Neuronal stem cell (in vitro differentiated cells): ENCODE measurements around the gene TMEM203.
A peak's percentile ranks its signal among the peaks of the same experiment; 100 is the strongest.

Experiments used
- DNase-seq: peaks from one replicate; pipeline ENCODE4 v3.0.0-alpha.2; 2013; ENCODE audit warnings: low spot score
- H2AFZ ChIP-seq: one replicate; pipeline ENCODE4 v1.6.1; 2013; ENCODE audit warnings: mild to moderate bottlenecking, low read length, inconsistent platforms
- H2AK5ac ChIP-seq: 2 replicates; pipeline ENCODE4 v1.6.1; 2013; ENCODE audit warnings: low read depth, mild to moderate bottlenecking, inconsistent platforms, low read length, moderate library complexity, mixed read lengths
- H2BK120ac ChIP-seq: 2 replicates; pipeline ENCODE4 v1.6.1; 2013; ENCODE audit warnings: low read depth, mild to moderate bottlenecking, inconsistent platforms, low read length, moderate library complexity, mixed read lengths
- H2BK12ac ChIP-seq: one replicate; pipeline ENCODE4 v1.6.1; 2013; ENCODE audit warnings: low read length, inconsistent platforms
- H2BK15ac ChIP-seq: 2 replicates; pipeline ENCODE4 v1.6.1; 2013; ENCODE audit warnings: mild to moderate bottlenecking, low read length, inconsistent platforms, mixed read lengths
- H2BK5ac ChIP-seq: one replicate; pipeline ENCODE4 v1.6.1; 2013; ENCODE audit warnings: inconsistent platforms, mild to moderate bottlenecking, low read length, moderate library complexity
- H3K14ac ChIP-seq: one replicate; pipeline ENCODE4 v1.6.1; 2013; ENCODE audit warnings: low read length, inconsistent platforms
- H3K18ac ChIP-seq: 2 replicates; pipeline ENCODE4 v1.6.1; 2013; ENCODE audit warnings: low read length, inconsistent platforms
- H3K23ac ChIP-seq: 2 replicates; pipeline ENCODE4 v1.6.1; 2013; ENCODE audit warnings: low read depth, mild to moderate bottlenecking, mixed read lengths, low read length, inconsistent platforms; ENCODE audit not compliant: poor library complexity
- H3K27ac ChIP-seq: replicated peaks from 3 replicates; pipeline ENCODE4 v1.5.1; 2013; ENCODE audit warnings: low read length, inconsistent platforms
- H3K27me3 ChIP-seq, 3 experiments: 2 replicates each; pipeline ENCODE4 v1.6.1; 2013; ENCODE audit warnings: low read length in 3 of 3, mild to moderate bottlenecking in 2 of 3, inconsistent platforms in 1 of 3, low read depth in 1 of 3, mixed read lengths in 1 of 3, moderate library complexity in 1 of 3; ENCODE audit not compliant: control insufficient read depth in 3 of 3, insufficient read depth in 3 of 3
- H3K36me3 ChIP-seq, 2 donors: replicated peaks in 1 of 2; 2 replicates each; pipeline ENCODE4 v1.6.1; 2013; ENCODE audit warnings: low read length in 2 of 2; ENCODE audit not compliant: control insufficient read depth in 2 of 2, insufficient read depth in 2 of 2
- H3K4ac ChIP-seq: 2 replicates; pipeline ENCODE4 v1.6.1; 2013; ENCODE audit warnings: inconsistent platforms, mild to moderate bottlenecking, low read length, moderate library complexity
- H3K4me1 ChIP-seq, 2 donors: 1 replicate in 1 of 2; 2 replicates in 1 of 2; pipeline ENCODE4 v1.6.1; 2013; ENCODE audit warnings: low read length in 2 of 2, low read depth in 1 of 2; ENCODE audit not compliant: control insufficient read depth in 2 of 2, insufficient read depth in 1 of 2
- H3K4me2 ChIP-seq: one replicate; pipeline ENCODE4 v1.6.1; 2013; ENCODE audit warnings: mild to moderate bottlenecking, low read length, inconsistent platforms; ENCODE audit not compliant: insufficient read depth, poor library complexity, severe bottlenecking
- H3K4me3 ChIP-seq, 2 donors: 2 replicates each; pipeline ENCODE4 v1.5.1; 2013; ENCODE audit warnings: low read length in 2 of 2, mild to moderate bottlenecking in 2 of 2, inconsistent platforms in 1 of 2, moderate library complexity in 1 of 2
- H3K79me1 ChIP-seq: one replicate; pipeline ENCODE4 v1.6.1; 2013; ENCODE audit warnings: low read depth, mild to moderate bottlenecking, inconsistent platforms, low read length, moderate library complexity
- H3K9ac ChIP-seq: one replicate; pipeline ENCODE4 v1.6.1; 2013; ENCODE audit warnings: mild to moderate bottlenecking, low read depth, low read length, inconsistent platforms; ENCODE audit not compliant: poor library complexity
- H3K9me3 ChIP-seq, 2 donors: replicated peaks in 1 of 2; 2 replicates each; pipeline versions ENCODE3 to v1.6.1; 2013; ENCODE audit warnings: low read length in 2 of 2, mild to moderate bottlenecking in 2 of 2, inconsistent platforms in 1 of 2, low read depth in 1 of 2, mixed read lengths in 1 of 2, moderate library complexity in 1 of 2; ENCODE audit not compliant: control insufficient read depth in 2 of 2, insufficient read depth in 1 of 2
- H4K8ac ChIP-seq: one replicate; pipeline ENCODE4 v1.6.1; 2013; ENCODE audit warnings: low read depth, mild to moderate bottlenecking, inconsistent platforms, low read length, moderate library complexity
- H4K91ac ChIP-seq: one replicate; pipeline ENCODE4 v1.6.1; 2013; ENCODE audit warnings: low read length, low read depth, mild to moderate bottlenecking, inconsistent platforms; ENCODE audit not compliant: poor library complexity
- WGBS, 2 donors: extraction: QIAGEN DNeasy Blood & Tissue Kit; methylation state at CpG; one replicate each; pipeline ENCODE4 v1.1.7; 2013; ENCODE audit warnings: missing lambda C conversion rate in 2 of 2, mixed read lengths in 1 of 2; ENCODE audit not compliant: insufficient read length in 2 of 2, insufficient replicate concordance in 1 of 2; ENCODE audit errors: extremely low coverage in 2 of 2; 5-methylcytosine and 5-hydroxymethylcytosine counted together

The TMEM203 gene

GRCh38 chr9:137159105-137160053 lies 46.1 kb downstream of the TMEM203 start:
- no peak overlapping the region for H3K4me2 ChIP-seq
- H2BK5ac ChIP-seq = no peak overlapping the region
- no peak for DNase-seq
- H3K9ac ChIP-seq = no peak overlapping the region
- no peak overlapping the region for H4K8ac ChIP-seq
- peaks cover 27 to 92% (median 91%) of the 10 kb centered on the region in 3 experiments for H3K27me3 ChIP-seq
- WGBS, 2 donors = no CpG with 5 or more reads among the region's 14 CpGs
- peaks cover 0 to 9% of the 10 kb centered on the region in 2 donors for H3K9me3 ChIP-seq
- H3K4ac ChIP-seq = no peak overlapping the region
- H2BK12ac ChIP-seq = no peak overlapping the region
- peaks cover 8% of the 10 kb centered on the region in 2 donors for H3K4me1 ChIP-seq
- peak overlapping the region; percentile 65 for H3K23ac ChIP-seq
- no peak overlapping the region for H4K91ac ChIP-seq
- no peak overlapping the region for H3K18ac ChIP-seq
- no peak overlapping the region for H2AFZ ChIP-seq
- peak overlapping the region in 1 of 2 donors; percentile 45 for H3K4me3 ChIP-seq
- H2BK120ac ChIP-seq = no peak overlapping the region
- no peaks in the 10 kb centered on the region for H3K36me3 ChIP-seq
- H2BK15ac ChIP-seq = no peak overlapping the region
- H3K14ac ChIP-seq = no peak overlapping the region
- H2AK5ac ChIP-seq = no peak overlapping the region
- peaks cover 3% of the 10 kb centered on the region for H3K79me1 ChIP-seq
- H3K27ac ChIP-seq = no peak overlapping the region

GRCh38 chr9:137158625-137159024 lies 46.8 kb downstream of the TMEM203 start:
- no CpG with 5 or more reads among the region's 4 CpGs for WGBS, 2 donors
- peaks cover 8% of the 10 kb centered on the region in 2 donors for H3K4me1 ChIP-seq
- H2BK15ac ChIP-seq = no peak overlapping the region
- H2BK12ac ChIP-seq = no peak overlapping the region
- H3K4me3 ChIP-seq = peak overlapping the region in 1 of 2 donors; percentile 25
- no peak overlapping the region for H3K27ac ChIP-seq
- H3K4me2 ChIP-seq = no peak overlapping the region
- peaks cover 3% of the 10 kb centered on the region for H3K79me1 ChIP-seq
- no peak overlapping the region for H2BK5ac ChIP-seq
- no peak for DNase-seq
- no peak overlapping the region for H3K23ac ChIP-seq
- H2BK120ac ChIP-seq = no peak overlapping the region
- H2AK5ac ChIP-seq = peak overlapping the region; percentile 36
- no peak overlapping the region for H2AFZ ChIP-seq
- no peak overlapping the region for H4K91ac ChIP-seq
- no peak overlapping the region for H3K9ac ChIP-seq
- H3K36me3 ChIP-seq = no peaks in the 10 kb centered on the region
- H3K14ac ChIP-seq = peak overlapping the region; percentile 47
- H3K4ac ChIP-seq = no peak overlapping the region
- H3K9me3 ChIP-seq = peaks cover 0 to 9% of the 10 kb centered on the region in 2 donors
- no peak overlapping the region for H3K18ac ChIP-seq
- H4K8ac ChIP-seq = no peak overlapping the region
- peaks cover 27 to 84% (median 83%) of the 10 kb centered on the region in 3 experiments for H3K27me3 ChIP-seq

GRCh38 chr9:137157618-137158415 lies 47.6 kb downstream of the TMEM203 start:
- peak overlapping the region in 1 of 2 donors; percentile 63 for H3K4me3 ChIP-seq
- peaks cover 0 to 14% of the 10 kb centered on the region in 2 donors for H3K9me3 ChIP-seq
- DNase-seq = no peak
- no peak overlapping the region for H3K27ac ChIP-seq
- H3K4ac ChIP-seq = peak overlapping the region; percentile 78
- H2BK15ac ChIP-seq = peak overlapping the region; percentile 73
- peaks cover 3% of the 10 kb centered on the region for H3K79me1 ChIP-seq
- peak overlapping the region; percentile 98 for H3K23ac ChIP-seq
- H3K4me1 ChIP-seq = peaks cover 6 to 8% of the 10 kb centered on the region in 2 donors
- H3K27me3 ChIP-seq = peaks cover 22 to 77% (median 75%) of the 10 kb centered on the region in 3 experiments
- peak overlapping the region; percentile 92 for H3K14ac ChIP-seq
- WGBS, 2 donors = no CpG with 5 or more reads among the region's 19 CpGs
- H2AK5ac ChIP-seq = peak overlapping the region; percentile 61
- H2AFZ ChIP-seq = no peak overlapping the region
- H4K91ac ChIP-seq = no peak overlapping the region
- peaks cover 0 to 1% of the 10 kb centered on the region in 2 donors for H3K36me3 ChIP-seq
- H3K9ac ChIP-seq = peak overlapping the region; percentile 74
- H2BK120ac ChIP-seq = no peak overlapping the region
- H2BK12ac ChIP-seq = no peak overlapping the region
- H4K8ac ChIP-seq = peak overlapping the region; percentile 30
- no peak overlapping the region for H2BK5ac ChIP-seq
- H3K18ac ChIP-seq = peak overlapping the region; percentile 80
- H3K4me2 ChIP-seq = no peak overlapping the region
